H9 (cell line): ENCODE results near the gene BRD9. TPM values are rescaled to one million over a fixed set of nuclear protein-coding genes. Genes with fewer than 3 reads are reported as not detected.

ENCODE experiments used
- DNase-seq: peaks from one replicate; pipeline ENCODE4 v3.0.0-alpha.2; 2017
- H2AFZ ChIP-seq: one replicate; pipeline ENCODE4 v1.6.1; 2013; ENCODE audit warnings: mild to moderate bottlenecking, low read length, control low read depth, moderate library complexity
- H2AK5ac ChIP-seq: 2 replicates; pipeline ENCODE4 v1.6.1; 2013; ENCODE audit warnings: low read length, control low read depth, mixed read lengths; ENCODE audit not compliant: insufficient read length
- H2BK120ac ChIP-seq: one replicate; pipeline ENCODE4 v1.6.1; 2013; ENCODE audit warnings: low read depth, mild to moderate bottlenecking, low read length, control low read depth, inconsistent platforms; ENCODE audit not compliant: poor library complexity, severe bottlenecking
- H2BK12ac ChIP-seq: 2 replicates; pipeline ENCODE4 v1.6.1; 2013; ENCODE audit warnings: low read length, control low read depth, mixed read lengths, low read depth; ENCODE audit not compliant: insufficient read length
- H2BK15ac ChIP-seq: 2 replicates; pipeline ENCODE4 v1.6.1; 2013; ENCODE audit warnings: low read depth, low read length, control low read depth
- H2BK20ac ChIP-seq: one replicate; pipeline ENCODE4 v1.6.1; 2013; ENCODE audit warnings: low read depth, mild to moderate bottlenecking, low read length, control low read depth, inconsistent platforms; ENCODE audit not compliant: poor library complexity, severe bottlenecking
- H2BK5ac ChIP-seq: 2 replicates; pipeline ENCODE4 v1.6.1; 2013; ENCODE audit warnings: low read length, control low read depth, mixed read lengths; ENCODE audit not compliant: insufficient read length
- H3K14ac ChIP-seq: 2 replicates; pipeline ENCODE4 v1.6.1; 2013; ENCODE audit warnings: low read length, control low read depth; ENCODE audit not compliant: insufficient read depth
- H3K18ac ChIP-seq: 2 replicates; pipeline ENCODE4 v1.6.1; 2013; ENCODE audit warnings: low read depth, mild to moderate bottlenecking, mixed read lengths, low read length, control low read depth; ENCODE audit not compliant: insufficient read length
- H3K23ac ChIP-seq: 2 replicates; pipeline ENCODE4 v1.6.1; 2013; ENCODE audit warnings: low read length, control low read depth, mixed read lengths, low read depth; ENCODE audit not compliant: insufficient read length
- H3K23me2 ChIP-seq: 2 replicates; pipeline ENCODE4 v1.6.1; 2013; ENCODE audit warnings: low read depth, mild to moderate bottlenecking, mixed read lengths, low read length, control low read depth; ENCODE audit not compliant: insufficient read length, poor library complexity, severe bottlenecking
- H3K27ac ChIP-seq: 2 replicates; pipeline ENCODE4 v1.5.1; 2013; ENCODE audit warnings: low read length, control low read depth, mixed read lengths, low read depth; ENCODE audit not compliant: insufficient read length
- H3K27me3 ChIP-seq: 2 replicates; pipeline ENCODE4 v1.6.1; 2013; ENCODE audit warnings: low read length, control low read depth, inconsistent platforms; ENCODE audit not compliant: insufficient read depth
- H3K4ac ChIP-seq: 2 replicates; pipeline ENCODE4 v1.6.1; 2013; ENCODE audit warnings: low read depth, mild to moderate bottlenecking, control low read depth, inconsistent platforms, low read length, moderate library complexity
- H3K4me1 ChIP-seq: 2 replicates; pipeline ENCODE4 v1.6.1; 2013; ENCODE audit warnings: low read length, control low read depth, inconsistent platforms; ENCODE audit not compliant: insufficient read depth
- H3K4me2 ChIP-seq: 2 replicates; pipeline ENCODE4 v1.6.1; 2013; ENCODE audit warnings: low read length, control low read depth, mixed read lengths; ENCODE audit not compliant: insufficient read length, insufficient read depth
- H3K56ac ChIP-seq: 2 replicates; pipeline ENCODE4 v1.6.1; 2013; ENCODE audit warnings: low read depth, mild to moderate bottlenecking, mixed read lengths, low read length, control low read depth; ENCODE audit not compliant: insufficient read length
- H3K79me1 ChIP-seq: 2 replicates; pipeline ENCODE4 v1.6.1; 2013; ENCODE audit warnings: low read depth, mild to moderate bottlenecking, moderate library complexity, low read length, control low read depth, inconsistent platforms; ENCODE audit not compliant: insufficient read depth, poor library complexity, severe bottlenecking
- H3K79me2 ChIP-seq: 2 replicates; pipeline ENCODE4 v1.6.1; 2013; ENCODE audit warnings: low read length, control low read depth, inconsistent platforms; ENCODE audit not compliant: insufficient read depth
- H3K9ac ChIP-seq: 2 replicates; pipeline ENCODE4 v1.6.1; 2013; ENCODE audit warnings: low read length, control low read depth, mixed read lengths; ENCODE audit not compliant: insufficient read length; ENCODE audit errors: extremely low read depth
- H3K9me3 ChIP-seq: one replicate; pipeline ENCODE4 v1.6.1; 2013; ENCODE audit warnings: low read depth, low read length, inconsistent platforms; ENCODE audit not compliant: control insufficient read depth
- H3T11ph ChIP-seq: one replicate; pipeline ENCODE4 v1.6.1; 2013; ENCODE audit warnings: mild to moderate bottlenecking, low read length, control low read depth, inconsistent platforms
- H4K20me1 ChIP-seq: one replicate; pipeline ENCODE4 v1.6.1; 2013; ENCODE audit not compliant: control insufficient read depth, insufficient read length, insufficient read depth
- H4K5ac ChIP-seq: 2 replicates; pipeline ENCODE4 v1.6.1; 2013; ENCODE audit warnings: low read depth, mild to moderate bottlenecking, mixed read lengths, low read length, control low read depth; ENCODE audit not compliant: insufficient read length
- H4K8ac ChIP-seq: replicated peaks from 2 replicates; pipeline ENCODE4 v1.6.1; 2013; ENCODE audit warnings: low read length, control low read depth, mixed read lengths, low read depth; ENCODE audit not compliant: insufficient read length
- H4K91ac ChIP-seq: 2 replicates; pipeline ENCODE4 v1.6.1; 2013; ENCODE audit warnings: low read depth, mild to moderate bottlenecking, moderate library complexity, mixed read lengths, low read length, control low read depth; ENCODE audit not compliant: insufficient read length
- H3K27ac Mint-ChIP-seq, 3 experiments: 2 replicates in 2 of 3; 3 replicates in 1 of 3; pipeline ENCODE4 v1.8.0; 2020 to 2021; ENCODE audit warnings: mixed read lengths in 3 of 3, mild to moderate bottlenecking in 1 of 3, moderate library complexity in 1 of 3
- H3K27me3 Mint-ChIP-seq: 2 replicates; pipeline ENCODE4 v1.8.0; 2021; ENCODE audit warnings: low read depth, mild to moderate bottlenecking, moderate library complexity, mixed read lengths
- H3K36me3 Mint-ChIP-seq, 3 experiments: 2 replicates in 2 of 3; 3 replicates in 1 of 3; pipeline ENCODE4 v1.8.0; 2020 to 2021; ENCODE audit warnings: low read depth in 3 of 3, mixed read lengths in 3 of 3; ENCODE audit not compliant: insufficient read depth in 1 of 3
- H3K4me1 Mint-ChIP-seq, 2 experiments: 2 replicates each; pipeline ENCODE4 v1.8.0; 2020; ENCODE audit warnings: mixed read lengths in 2 of 2
- H3K4me3 Mint-ChIP-seq, 2 experiments: 2 replicates in 1 of 2; 3 replicates in 1 of 2; pipeline ENCODE4 v1.8.0; 2020 to 2021; ENCODE audit warnings: mild to moderate bottlenecking in 2 of 2, mixed read lengths in 2 of 2, moderate library complexity in 1 of 2
- H3K9me3 Mint-ChIP-seq, 2 experiments: 2 replicates in 1 of 2; 3 replicates in 1 of 2; pipeline ENCODE4 v1.8.0; 2020; ENCODE audit warnings: mild to moderate bottlenecking in 2 of 2, mixed read lengths in 2 of 2, moderate library complexity in 1 of 2
- CTCF ChIP-seq: fragments of 200-600 bp; sonication (generic); conservative IDR thresholded peaks from 3 replicates; pipeline ENCODE4 v1.8.0; 2021; ENCODE audit warnings: antibody characterized with exemption, mild to moderate bottlenecking
- WGBS: extraction: QIAGEN DNeasy Blood & Tissue Kit; methylation state at CpG from one replicate; pipeline ENCODE4 v1.1.7; 2013; ENCODE audit warnings: missing lambda C conversion rate, low lambda C conversion rate, mixed read lengths; ENCODE audit not compliant: insufficient read length; ENCODE audit errors: extremely low coverage; 5-methylcytosine and 5-hydroxymethylcytosine counted together
- total RNA-seq: library from RNA; stranded (reverse); gene quantifications from 2 replicates; pipeline ENCODE4 v1.2.1, GENCODE V29; 2021

The BRD9 gene
- total RNA-seq, 1 experiment from 2014 or later: 70.5 TPM

- no CpG with 5 or more reads among the region's 44 CpGs for WGBS
- no peaks in the 10 kb centered on the region for H3K27me3 ChIP-seq
- no peak overlapping the region for H2BK5ac ChIP-seq
- H3K9ac ChIP-seq: no peak overlapping the region
- peak overlapping the region in 2 of 3 experiments; percentile 69 to 74; a peak in 4 of 7 replicates for H3K27ac Mint-ChIP-seq
- no peak overlapping the region for H2BK12ac ChIP-seq
- no peaks in the 10 kb centered on the region for H3K79me1 ChIP-seq
- no peak overlapping the region for H3K18ac ChIP-seq
- H2BK15ac ChIP-seq: no peak overlapping the region
- DNase-seq: no peak
- no peak overlapping the region for H3K14ac ChIP-seq
- no peaks in the 10 kb centered on the region for H3K9me3 Mint-ChIP-seq
- no peak overlapping the region for H4K91ac ChIP-seq
- H2BK120ac ChIP-seq: no peak overlapping the region
- peaks cover 39 to 95% (median 84%) of the 10 kb centered on the region in 3 experiments for H3K36me3 Mint-ChIP-seq
- no peak overlapping the region for H3K4me3 Mint-ChIP-seq
- H3K4me1 Mint-ChIP-seq: peaks cover 0 to 3% of the 10 kb centered on the region in 2 experiments; a peak in 2 of 4 replicates
- H3T11ph ChIP-seq: no peak overlapping the region
- no peak overlapping the region for H4K5ac ChIP-seq
- H3K79me2 ChIP-seq: no peaks in the 10 kb centered on the region
- no peaks in the 10 kb centered on the region for H3K27me3 Mint-ChIP-seq
- no peak overlapping the region for H3K23ac ChIP-seq
- no peak overlapping the region for H2AK5ac ChIP-seq
- no peak overlapping the region for H3K4ac ChIP-seq
- no peaks in the 10 kb centered on the region for H3K4me1 ChIP-seq
- H4K20me1 ChIP-seq: no peaks in the 10 kb centered on the region
- H3K23me2 ChIP-seq: no peaks in the 10 kb centered on the region
- H2AFZ ChIP-seq: no peak overlapping the region
- no peak overlapping the region for H4K8ac ChIP-seq
- no peak overlapping the region for H3K56ac ChIP-seq
- H3K4me2 ChIP-seq: no peak overlapping the region
- 0 out of 3 replicates have a peak, but pooled peaks have one; percentile 27 for TF ChIP-seq CTCF
- H3K9me3 ChIP-seq: no peaks in the 10 kb centered on the region
- no peak overlapping the region for H2BK20ac ChIP-seq
- no peak overlapping the region for H3K27ac ChIP-seq
Measured at GRCh38 chr5:912280-913091, 19.9 kb upstream of the BRD9 start.
